GM21526 (cell line): ENCODE measurements around the gene PRR15.

ENCODE experiments used
- ATAC-seq: cut with Tn5 transposase; IDR thresholded peaks from one replicate; pipeline ENCODE4 v1.9.1; 2021; ENCODE audit warnings: moderate library complexity; ENCODE audit not compliant: unreplicated experiment, low FRiP score

The PRR15 gene

DNA sequence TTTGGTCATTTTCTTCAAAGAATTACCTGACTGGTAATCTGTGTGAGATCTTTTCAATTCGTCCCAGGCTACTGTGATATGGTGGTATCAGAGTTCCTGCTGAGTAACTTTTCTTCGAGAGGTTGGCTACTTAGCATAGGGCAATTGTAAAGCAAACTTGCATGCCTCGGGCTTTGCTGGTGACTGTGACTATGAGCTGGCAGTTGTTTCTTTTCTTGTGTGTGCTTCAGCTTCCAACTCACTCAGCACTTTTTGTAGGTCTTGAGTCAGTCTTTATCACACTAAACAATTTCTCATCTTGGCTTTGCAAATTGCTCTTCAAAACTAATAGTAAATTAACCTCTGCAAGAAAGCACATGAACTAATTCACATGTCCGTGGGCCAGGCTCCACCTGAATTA lies 44.3 kb downstream of the PRR15 start:
- no peak for ATAC-seq

DNA sequence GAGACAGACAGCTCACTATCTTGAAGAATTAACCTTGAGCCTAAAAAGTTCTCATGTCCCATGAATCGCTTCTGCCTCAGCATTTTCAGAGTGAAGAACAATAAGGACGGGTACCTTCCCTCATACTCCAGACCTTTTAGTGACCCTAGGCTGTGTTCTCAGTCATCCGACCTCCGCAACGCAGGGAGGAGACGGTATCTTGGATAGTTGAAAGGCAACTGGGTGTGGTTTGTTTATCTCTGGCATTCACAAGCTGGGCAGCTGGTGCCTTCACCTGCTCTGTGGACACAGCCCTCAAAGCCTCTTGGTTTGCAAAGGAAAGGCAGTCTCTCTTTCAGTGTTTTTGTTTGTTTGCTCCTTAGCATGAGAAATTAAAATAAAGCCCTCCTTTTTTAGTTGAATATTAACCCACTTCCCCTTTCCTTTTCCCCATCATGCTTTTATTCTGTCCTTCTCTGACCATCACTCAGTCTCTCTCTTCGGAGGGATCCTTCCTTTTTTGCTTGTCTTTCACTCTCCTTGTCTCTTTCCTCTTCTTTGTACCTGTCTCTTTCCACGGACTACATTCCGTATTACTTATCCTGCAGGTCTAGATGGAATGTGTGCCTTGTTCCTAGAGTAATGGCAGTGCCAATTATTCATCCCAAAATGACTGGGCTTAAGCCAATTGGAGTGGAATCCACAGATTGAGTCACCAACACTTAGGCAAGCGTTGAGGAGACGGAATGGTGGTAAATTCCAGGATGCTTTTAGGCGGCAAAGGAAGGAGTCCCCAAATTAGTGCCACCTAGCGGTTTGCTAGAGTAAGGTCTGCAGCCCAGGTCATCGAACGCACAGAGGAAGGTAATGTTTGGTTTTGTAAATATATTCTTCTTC lies 45.8 kb downstream of the PRR15 start:
- ATAC-seq = no peak

DNA sequence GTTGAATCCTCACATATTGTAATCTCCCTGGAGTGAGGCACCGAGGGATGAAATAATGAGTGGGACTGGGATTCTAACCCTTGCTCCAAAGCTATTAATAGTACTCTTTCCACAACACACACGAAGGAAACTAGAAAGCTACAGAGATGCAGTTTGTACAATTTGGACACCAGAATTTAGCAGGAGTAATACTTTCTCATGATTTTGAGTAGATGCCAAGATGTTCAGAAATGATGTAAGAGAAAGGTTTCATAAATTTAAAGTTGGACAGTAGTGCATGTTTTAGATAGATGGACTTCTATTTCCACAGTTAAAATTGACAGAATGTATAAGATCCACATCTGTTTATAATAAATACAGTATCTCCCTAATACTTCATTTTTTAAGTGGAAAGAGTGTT lies 46.5 kb downstream of the PRR15 start:
- ATAC-seq = no peak

DNA sequence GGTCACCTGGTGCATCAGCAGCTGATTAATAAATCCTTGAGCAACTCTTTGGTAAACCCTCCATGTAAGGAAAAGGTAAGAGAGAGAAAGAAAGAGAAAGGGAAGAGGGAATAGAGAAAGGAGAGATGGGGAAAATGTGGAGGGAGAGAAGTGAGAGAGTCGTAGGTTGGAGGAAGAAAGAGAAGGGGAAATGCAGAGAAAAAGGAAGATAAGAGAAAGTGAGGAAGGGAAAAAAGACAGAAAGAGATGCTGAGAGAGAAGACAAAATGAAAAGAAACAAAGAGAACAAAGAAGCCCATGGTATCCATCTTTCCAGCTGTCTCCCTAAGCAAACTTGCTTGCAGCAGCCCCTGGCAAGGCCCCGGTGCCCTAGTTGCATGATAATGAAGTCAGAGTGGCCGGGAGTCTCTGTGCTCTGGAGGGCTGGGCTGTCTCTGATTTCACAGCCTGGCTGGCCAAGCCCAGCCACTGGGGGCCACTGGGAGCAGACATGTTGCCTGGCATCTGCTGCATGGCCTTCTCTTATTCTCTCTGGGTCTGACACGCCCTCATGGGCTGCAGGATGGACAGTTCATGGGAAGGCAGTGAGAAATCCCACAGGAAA lies 48.4 kb downstream of the PRR15 start:
- no peak for ATAC-seq

DNA sequence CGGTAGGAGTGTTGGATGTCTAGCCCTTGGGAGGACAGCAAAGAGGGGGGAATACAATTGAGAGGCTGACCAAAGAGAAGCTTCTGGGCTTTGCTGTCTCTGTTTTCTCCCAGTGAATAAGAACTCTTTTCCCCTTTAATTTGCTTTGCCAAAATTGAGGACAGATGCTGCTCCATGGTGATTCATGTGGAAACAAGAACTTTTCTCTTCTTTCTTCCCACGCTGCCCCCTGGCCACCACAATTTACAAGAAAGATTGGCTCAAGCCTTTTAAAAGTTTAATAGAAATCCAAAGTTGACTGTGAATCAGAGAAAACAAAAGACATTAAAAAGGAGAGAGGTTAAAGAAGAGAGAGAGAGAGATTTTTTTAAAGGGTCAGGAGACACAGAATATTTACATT lies 49.0 kb downstream of the PRR15 start:
- ATAC-seq = no peak

DNA sequence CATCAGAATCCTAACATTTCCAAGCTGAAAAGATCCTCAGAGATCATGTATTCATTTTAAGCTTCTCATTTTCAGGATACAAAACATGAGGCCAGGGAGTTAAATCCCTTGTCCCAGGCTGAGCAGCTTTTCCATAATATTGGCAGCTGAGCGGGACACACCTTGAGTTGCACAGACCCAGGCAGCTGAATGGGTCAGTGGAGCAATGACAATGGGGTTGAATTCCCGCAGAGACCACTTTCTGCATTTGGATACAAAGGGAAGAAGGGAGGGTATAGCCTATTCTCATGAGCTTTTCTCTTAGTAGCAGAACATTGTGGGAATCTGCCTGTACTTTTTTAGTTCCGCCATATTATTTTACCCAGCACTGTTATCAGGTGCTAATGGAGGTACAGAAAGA lies 49.5 kb downstream of the PRR15 start:
- ATAC-seq = no peak

DNA sequence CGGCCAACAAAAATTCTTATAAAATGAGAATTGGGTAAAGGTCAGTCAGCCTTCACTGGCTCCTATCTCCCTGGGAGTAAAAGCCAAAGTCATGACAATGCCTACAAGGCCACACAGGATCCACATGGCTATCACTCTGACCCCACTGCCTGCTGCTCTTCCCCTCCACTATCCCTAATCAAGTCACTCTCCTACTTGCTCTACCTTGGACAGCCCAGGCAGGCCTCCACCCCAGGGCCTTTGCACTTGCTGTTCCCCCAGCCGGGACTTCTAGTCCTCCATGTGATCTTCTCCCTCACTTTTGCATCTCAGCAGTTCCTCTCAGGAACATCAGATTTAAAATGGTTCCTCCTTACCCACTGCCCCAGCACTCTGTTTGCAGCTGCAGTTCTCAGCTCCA lies 50.6 kb downstream of the PRR15 start:
- ATAC-seq = no peak
